IPS-15b (cell line): ENCODE measurements around the gene THBS1.

ENCODE experiments used
- H3K27me3 ChIP-seq: one replicate; pipeline ENCODE4 v1.6.1; 2013; ENCODE audit warnings: low read length; ENCODE audit not compliant: control insufficient read depth, insufficient read depth
- H3K36me3 ChIP-seq: one replicate; pipeline ENCODE4 v1.6.1; 2013; ENCODE audit warnings: low read length; ENCODE audit not compliant: control insufficient read depth, insufficient read depth
- H3K4me1 ChIP-seq: one replicate; pipeline ENCODE4 v1.6.1; 2013; ENCODE audit warnings: mild to moderate bottlenecking, low read length; ENCODE audit not compliant: control insufficient read depth, insufficient read depth
- H3K4me3 ChIP-seq: one replicate; pipeline ENCODE4 v1.5.1; 2013; ENCODE audit warnings: low read depth, low read length
- H3K9ac ChIP-seq: one replicate; pipeline ENCODE4 v1.6.1; 2013; ENCODE audit warnings: low read depth, mild to moderate bottlenecking, low read length
- H3K9me3 ChIP-seq: one replicate; pipeline ENCODE4 v1.6.1; 2013; ENCODE audit warnings: mild to moderate bottlenecking, low read length; ENCODE audit not compliant: control insufficient read depth, insufficient read depth

The THBS1 gene

DNA sequence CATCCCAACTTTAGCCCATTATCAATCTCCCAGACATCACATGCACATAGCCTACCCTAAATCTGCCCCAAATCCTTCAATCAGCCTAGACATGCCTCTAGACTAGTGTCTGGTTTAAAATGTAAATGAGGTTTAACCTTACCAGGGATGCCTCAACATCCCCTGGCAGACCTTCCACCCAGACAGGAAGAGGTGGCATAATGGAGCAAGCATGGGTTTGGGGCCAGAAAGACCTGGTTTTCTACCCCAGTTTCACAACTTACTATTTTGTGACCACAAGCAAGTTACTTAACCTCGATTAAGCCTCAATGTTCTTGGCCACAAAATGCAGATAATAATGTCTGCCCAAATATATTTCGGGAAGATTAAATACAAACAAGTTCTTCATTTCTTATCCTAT, 28.3 kb upstream of the THBS1 start:
- H3K27me3 ChIP-seq: no peaks in the 10 kb centered on the region
- no peaks in the 10 kb centered on the region for H3K4me1 ChIP-seq
- H3K9me3 ChIP-seq: no peaks in the 10 kb centered on the region
- no peaks in the 10 kb centered on the region for H3K36me3 ChIP-seq
- H3K9ac ChIP-seq: no peak overlapping the region
- H3K4me3 ChIP-seq: no peak overlapping the region

DNA sequence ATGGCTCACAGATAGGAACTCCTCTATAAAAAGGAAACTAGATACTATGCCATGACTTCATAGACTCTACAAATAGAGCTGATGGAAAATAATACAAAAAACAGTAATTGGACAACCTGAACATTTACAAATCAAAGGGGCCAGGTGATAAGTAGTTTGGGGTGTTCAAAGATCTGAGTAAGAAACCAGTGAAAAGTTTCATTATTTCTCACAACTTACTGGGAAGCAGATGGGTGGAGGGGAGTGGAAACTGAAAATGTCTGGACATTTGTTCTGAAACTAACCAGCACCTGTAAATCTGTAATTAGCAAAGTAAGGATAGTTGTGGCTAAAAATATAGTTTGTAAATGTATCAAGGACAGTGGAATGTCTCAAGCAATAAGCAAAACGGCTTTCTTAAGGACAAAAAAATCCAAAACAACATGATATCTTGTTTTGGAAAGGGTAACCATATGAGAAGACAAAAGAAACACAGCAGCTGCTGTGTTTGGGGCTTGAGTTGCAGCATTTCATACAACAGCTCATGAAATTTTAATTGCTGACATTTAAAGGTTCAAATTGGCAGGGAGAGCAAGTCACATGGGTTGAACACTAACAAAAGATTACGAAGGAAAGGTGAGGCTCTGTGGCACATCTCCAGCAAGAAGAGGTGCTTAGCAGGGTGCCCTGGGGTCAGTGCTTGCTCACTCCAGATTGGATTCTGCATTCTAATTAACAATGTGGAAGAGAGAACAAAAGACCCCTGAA, 26.8 kb upstream of the THBS1 start:
- H3K27me3 ChIP-seq: no peaks in the 10 kb centered on the region
- H3K4me1 ChIP-seq: no peaks in the 10 kb centered on the region
- H3K4me3 ChIP-seq: no peak overlapping the region
- H3K9ac ChIP-seq: no peak overlapping the region
- H3K9me3 ChIP-seq: no peaks in the 10 kb centered on the region
- no peaks in the 10 kb centered on the region for H3K36me3 ChIP-seq

DNA sequence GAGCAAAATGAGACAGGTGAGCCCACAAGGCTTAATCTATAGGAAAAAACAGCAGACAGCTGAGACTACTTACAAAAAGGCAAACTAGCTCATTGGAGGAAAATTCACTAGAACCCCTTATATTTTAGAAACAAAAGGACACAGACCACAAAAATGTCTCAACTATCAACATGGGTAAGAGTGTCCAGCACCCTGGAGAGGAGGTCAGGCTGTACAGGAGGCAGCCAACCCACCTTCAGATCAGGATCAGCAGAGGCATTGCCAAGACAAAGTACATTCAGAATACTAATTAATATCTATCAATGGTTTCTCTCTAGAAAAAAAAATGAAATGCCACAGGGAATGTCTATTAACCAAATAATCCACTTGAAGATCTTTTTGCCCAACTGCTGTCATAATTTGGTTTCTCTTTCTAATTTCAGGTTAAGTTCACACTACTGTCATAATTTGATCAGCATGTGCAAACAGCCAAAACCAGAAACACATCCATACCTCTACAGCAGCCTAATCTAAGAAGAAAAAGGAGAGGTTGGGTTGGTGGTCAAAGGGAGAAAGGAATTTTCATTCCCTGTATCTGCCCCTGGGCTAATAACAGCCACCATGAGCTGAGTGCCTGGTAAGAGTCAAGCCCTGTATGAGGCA, 26.0 kb upstream of the THBS1 start:
- H3K9ac ChIP-seq: no peak overlapping the region
- H3K27me3 ChIP-seq: no peaks in the 10 kb centered on the region
- H3K4me3 ChIP-seq: no peak overlapping the region
- no peaks in the 10 kb centered on the region for H3K36me3 ChIP-seq
- H3K9me3 ChIP-seq: no peaks in the 10 kb centered on the region
- H3K4me1 ChIP-seq: no peaks in the 10 kb centered on the region

DNA sequence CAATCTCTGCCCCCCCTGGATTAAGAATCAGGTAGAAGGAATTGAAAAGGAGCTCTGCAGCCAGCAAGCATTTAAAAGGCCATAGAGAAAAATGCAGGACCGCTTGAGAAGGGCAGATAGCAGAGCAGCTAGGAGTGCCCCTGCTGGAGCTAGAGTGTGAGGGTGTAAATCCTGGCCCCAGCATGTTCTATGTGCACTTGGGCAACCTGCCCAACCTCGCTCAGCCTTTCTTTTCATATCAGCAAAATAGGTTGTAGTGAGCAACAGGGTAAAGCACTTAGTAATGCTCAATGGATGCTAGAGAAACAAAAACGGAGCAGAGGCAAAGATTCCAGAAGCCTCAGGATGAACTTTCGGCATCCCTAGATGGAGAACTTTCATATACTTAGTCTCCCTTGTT, 25.0 kb upstream of the THBS1 start:
- Histone ChIP-seq H3K36me3 (no peaks in the 10 kb centered on the region), H3K4me3 (no peak overlapping the region), H3K9me3 (no peaks in the 10 kb centered on the region), H3K27me3 (no peaks in the 10 kb centered on the region), H3K9ac (no peak overlapping the region), H3K4me1 (no peaks in the 10 kb centered on the region)

DNA sequence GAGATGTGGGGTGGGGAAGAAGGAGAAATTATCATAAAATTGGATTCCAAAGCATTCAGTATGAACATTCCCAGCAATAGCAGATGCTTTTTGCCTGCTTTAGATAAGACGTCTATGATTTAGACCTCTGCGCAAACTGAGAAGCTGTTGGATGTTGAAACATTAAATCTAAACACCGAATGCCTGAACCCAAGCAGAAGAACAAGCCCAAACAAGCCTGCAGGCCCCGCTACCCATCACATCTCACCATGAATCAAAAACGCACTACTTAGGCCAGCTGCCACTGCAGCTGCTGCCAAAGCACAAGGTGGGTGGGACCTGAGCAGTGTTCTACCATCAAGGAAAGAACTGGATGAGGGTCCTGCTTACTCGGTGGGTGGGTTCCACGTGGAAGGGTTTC, 24.4 kb upstream of the THBS1 start:
- no peak overlapping the region for H3K9ac ChIP-seq
- H3K4me1 ChIP-seq: no peaks in the 10 kb centered on the region
- H3K27me3 ChIP-seq: no peaks in the 10 kb centered on the region
- no peaks in the 10 kb centered on the region for H3K9me3 ChIP-seq
- H3K4me3 ChIP-seq: no peak overlapping the region
- no peaks in the 10 kb centered on the region for H3K36me3 ChIP-seq

DNA sequence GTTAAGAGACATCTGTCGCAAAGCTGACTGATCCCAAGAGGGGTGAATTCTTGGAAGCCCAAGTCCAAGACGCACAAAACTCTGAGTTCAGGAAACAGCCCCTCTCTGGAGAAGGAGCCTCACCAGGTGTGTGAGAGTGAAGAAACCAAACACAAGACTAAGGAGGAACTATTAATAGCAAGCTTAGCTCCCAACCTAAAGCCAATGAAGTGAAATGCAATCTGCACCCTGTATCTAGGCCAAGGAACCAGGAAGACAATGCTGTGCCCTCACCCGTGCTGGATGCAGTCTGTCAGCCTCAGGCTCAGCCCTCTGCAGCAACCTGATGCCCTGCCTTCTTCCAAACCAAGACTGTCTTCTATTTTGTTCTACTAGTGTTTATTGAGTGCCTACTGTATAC, 22.5 kb upstream of the THBS1 start:
- no peak overlapping the region for H3K4me3 ChIP-seq
- H3K9me3 ChIP-seq: no peaks in the 10 kb centered on the region
- no peaks in the 10 kb centered on the region for H3K4me1 ChIP-seq
- H3K36me3 ChIP-seq: no peaks in the 10 kb centered on the region
- H3K9ac ChIP-seq: no peak overlapping the region
- H3K27me3 ChIP-seq: no peaks in the 10 kb centered on the region

DNA sequence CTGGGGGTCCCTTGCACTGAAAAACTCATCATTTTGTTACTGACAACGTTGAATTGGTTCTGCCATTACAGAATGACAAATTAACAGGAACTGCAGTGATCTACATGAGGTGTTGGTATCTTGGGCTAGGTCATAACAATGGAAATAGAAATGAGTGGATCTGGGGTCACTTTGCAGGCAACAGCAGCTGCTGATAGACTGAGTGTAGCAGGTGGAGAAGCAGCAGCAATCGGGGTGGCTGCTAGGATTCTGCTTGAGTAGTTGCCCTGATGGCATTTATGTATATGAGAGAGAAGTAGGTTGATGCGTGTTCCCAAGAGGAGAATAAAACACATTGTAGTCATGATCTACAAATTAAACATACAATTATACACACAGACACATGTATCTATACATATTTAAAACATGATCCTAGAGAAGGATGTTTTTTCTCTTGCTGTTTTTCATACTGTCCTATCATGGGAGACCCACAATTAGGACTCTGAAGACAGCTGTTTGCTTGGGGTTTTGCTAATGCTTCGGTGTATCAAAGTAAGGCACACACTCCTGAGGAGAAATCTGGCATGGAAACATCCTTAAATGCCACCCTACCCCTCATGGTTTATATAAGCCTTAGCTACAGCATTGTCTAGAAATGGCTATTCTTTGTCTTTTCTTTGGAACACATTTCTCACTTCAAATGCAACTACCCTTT, 15.8 kb upstream of the THBS1 start:
- H3K36me3 ChIP-seq: no peaks in the 10 kb centered on the region
- H3K9me3 ChIP-seq: no peaks in the 10 kb centered on the region
- H3K27me3 ChIP-seq: no peaks in the 10 kb centered on the region
- no peak overlapping the region for H3K4me3 ChIP-seq
- H3K4me1 ChIP-seq: no peaks in the 10 kb centered on the region
- H3K9ac ChIP-seq: no peak overlapping the region

DNA sequence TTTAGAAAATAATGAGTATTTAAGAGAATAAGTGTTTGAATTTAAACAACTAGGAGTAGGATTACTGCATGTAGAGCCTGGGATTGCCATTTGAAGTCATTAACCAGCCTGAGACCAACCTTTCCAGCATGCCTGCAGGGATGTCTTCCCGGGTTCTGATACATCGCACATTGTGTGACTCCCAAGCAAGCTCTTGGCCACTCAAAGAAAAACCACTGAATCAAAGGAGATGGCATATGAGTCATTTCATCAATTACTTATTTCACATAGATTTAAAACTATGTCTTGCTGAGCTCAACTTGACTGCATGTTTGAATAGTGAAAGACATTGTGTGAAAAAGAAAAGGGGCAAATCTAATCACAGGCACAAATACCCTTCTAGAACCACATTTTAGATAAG, 15.0 kb upstream of the THBS1 start:
- Histone ChIP-seq H3K4me3 (no peak overlapping the region), H3K9me3 (no peaks in the 10 kb centered on the region), H3K9ac (no peak overlapping the region), H3K4me1 (no peaks in the 10 kb centered on the region), H3K27me3 (no peaks in the 10 kb centered on the region), H3K36me3 (no peaks in the 10 kb centered on the region)

DNA sequence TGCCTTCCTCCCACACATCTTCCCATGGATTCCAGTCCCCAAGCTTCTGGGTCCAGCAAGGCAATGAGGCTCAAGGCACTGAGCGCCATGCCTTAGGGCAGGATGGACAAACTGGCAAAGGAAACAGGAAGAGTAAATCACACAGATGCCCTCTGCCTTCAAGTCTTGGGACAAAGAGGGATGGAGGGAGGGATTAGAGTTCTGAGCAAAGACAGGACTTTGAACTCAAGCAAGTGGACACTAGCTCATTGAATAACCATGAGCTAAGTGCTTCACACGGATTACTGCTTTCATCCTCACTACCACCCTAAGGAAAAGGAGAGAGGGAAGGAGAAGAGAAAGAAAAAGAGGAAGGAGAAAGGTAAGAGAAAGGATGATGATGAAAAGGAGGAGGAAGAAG, 7.6 kb upstream of the THBS1 start:
- Histone ChIP-seq H3K4me3 (no peak overlapping the region), H3K27me3 (peaks cover 4% of the 10 kb centered on the region), H3K9me3 (no peaks in the 10 kb centered on the region), H3K4me1 (no peaks in the 10 kb centered on the region), H3K36me3 (no peaks in the 10 kb centered on the region), H3K9ac (no peak overlapping the region)

DNA sequence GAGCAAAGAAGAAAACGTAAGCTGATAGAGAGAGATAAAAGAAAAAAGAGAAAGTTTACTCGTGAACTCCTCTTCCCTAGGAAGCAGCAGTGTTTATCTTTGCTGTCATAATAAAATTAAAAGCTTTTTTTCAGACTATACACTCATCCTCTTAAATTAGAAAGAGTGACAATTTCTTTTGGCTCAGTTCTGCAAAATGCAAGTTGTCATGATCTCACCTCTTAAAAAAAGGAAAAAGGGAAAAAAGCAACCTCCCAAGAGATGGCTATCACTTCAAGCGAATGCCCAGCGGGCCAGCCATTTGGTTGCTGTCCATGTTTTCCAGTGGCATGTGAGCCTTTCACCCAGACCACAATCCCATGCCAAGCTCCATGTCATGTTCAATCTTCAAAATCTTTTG, 7.0 kb upstream of the THBS1 start:
- H3K27me3 ChIP-seq: peaks cover 10% of the 10 kb centered on the region
- H3K4me3 ChIP-seq: no peak overlapping the region
- no peak overlapping the region for H3K9ac ChIP-seq
- H3K36me3 ChIP-seq: no peaks in the 10 kb centered on the region
- H3K9me3 ChIP-seq: no peaks in the 10 kb centered on the region
- peaks cover 2% of the 10 kb centered on the region for H3K4me1 ChIP-seq

DNA sequence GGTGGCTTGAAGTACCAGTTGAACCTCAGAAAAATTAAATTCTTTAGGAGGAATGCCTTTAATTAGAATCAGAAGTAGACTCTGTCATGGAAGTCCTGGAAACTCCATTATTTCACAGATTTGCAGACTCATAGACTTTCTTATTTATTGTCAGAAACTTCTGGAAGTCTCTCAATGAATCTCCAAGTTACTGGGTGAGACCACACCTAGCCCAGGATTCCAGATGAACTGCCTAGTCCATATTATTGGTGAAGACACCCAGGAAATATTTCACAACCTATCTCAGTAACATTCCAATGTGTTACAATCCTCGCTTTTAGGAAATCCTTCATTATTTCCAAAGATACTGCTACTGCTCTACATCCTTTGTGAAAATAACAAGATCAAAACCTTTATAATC, 6.5 kb upstream of the THBS1 start:
- Histone ChIP-seq H3K27me3 (peaks cover 12% of the 10 kb centered on the region), H3K36me3 (no peaks in the 10 kb centered on the region), H3K4me1 (peaks cover 8% of the 10 kb centered on the region), H3K9me3 (no peaks in the 10 kb centered on the region), H3K9ac (no peak overlapping the region), H3K4me3 (no peak overlapping the region)

DNA sequence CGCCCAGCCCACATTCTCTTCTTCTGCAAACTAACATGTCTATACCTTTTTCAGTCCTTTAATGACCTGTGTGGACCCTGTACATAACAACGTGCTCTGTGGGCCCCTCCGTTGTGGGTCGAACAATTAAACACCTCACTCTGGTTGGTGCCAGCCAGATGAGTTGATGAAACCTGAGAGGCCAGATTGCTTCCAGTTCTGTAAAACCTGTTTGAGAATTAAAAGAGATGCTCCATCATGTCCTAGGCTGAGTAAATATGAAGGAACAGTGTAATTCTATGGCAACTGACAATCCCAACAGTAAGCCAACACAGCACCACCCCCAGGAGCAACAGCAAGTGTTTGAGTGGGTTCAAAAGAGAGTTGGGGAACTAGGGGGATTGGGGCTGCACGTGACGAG, 5.7 kb upstream of the THBS1 start:
- peaks cover 12% of the 10 kb centered on the region for H3K27me3 ChIP-seq

More for the DNA sequence above, 5.7 kb upstream of the THBS1 start:
- Histone ChIP-seq H3K9me3 (no peaks in the 10 kb centered on the region), H3K36me3 (no peaks in the 10 kb centered on the region), H3K9ac (no peak overlapping the region), H3K4me3 (no peak overlapping the region), H3K4me1 (peaks cover 8% of the 10 kb centered on the region)
